Right renal cortex interstitium (tissue), 3 donors: Measurements from ENCODE around the gene PLEKHA6. TPM values are rescaled to one million over a fixed set of nuclear protein-coding genes. Genes with fewer than 3 reads are reported as not detected.
"Not testable (repeated sequence)": the region's sequence is repeated elsewhere in the genome, so short reads cannot be mapped to it uniquely, and the experiment has no call there.

Source experiments
- DNase-seq, 3 donors: peaks; one replicate each; pipeline ENCODE4 v3.0.0-alpha.2; 2013; ENCODE audit warnings: low read depth in 3 of 3, low spot score in 2 of 3
- polyA plus RNA-seq, 3 donors: library from polyadenylated mRNA; unstranded; fragments of 120-200 nt; gene quantifications; one replicate each; pipeline ENCODE4 v1.2.1, GENCODE V29; 2013; ENCODE audit not compliant: insufficient read length in 3 of 3

Gene PLEKHA6
- polyA plus RNA-seq, 3 donors: 37.8 to 45.2 (median 39.7) TPM

DNA sequence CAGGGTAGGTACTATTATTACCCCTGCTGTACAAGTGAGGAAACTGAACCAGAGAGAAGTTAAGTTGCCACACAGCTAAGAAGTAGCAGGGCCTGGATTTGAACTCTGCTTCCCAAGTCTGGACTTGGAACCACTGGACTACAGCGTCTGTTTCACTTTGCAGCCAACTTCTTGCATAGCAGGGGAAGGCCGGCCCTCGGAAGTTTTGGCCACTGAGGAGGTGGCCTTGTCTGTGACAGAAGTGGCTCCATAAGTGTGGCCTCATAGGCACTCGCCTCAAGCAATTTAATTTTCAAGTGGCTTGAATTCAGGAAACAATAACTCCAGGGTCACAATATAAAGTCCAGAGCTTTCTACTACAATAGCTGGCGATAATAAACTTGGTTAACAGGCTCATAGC, 41.4 kb downstream of the PLEKHA6 start:
- DNase-seq: no peak

DNA sequence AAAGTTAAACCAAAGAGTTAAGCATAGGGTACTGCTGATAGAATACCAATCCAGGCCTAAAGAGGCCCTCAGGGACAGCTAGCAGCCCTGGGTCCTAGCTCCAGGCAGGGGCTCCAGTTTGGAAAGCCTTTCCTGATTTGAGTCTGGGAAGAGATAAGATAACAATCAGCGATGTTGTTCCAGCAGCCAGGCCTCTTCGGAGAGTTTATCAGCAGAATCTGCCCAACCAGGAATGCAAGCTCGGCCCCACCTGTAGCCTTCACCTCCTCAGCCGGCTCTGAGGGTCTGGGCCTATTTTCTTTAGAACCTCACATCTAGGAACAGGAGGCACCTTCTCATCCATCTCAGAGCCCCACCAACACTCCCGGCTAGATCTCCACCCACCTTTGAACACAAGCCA, 42.6 kb downstream of the PLEKHA6 start:
- no peak for DNase-seq

DNA sequence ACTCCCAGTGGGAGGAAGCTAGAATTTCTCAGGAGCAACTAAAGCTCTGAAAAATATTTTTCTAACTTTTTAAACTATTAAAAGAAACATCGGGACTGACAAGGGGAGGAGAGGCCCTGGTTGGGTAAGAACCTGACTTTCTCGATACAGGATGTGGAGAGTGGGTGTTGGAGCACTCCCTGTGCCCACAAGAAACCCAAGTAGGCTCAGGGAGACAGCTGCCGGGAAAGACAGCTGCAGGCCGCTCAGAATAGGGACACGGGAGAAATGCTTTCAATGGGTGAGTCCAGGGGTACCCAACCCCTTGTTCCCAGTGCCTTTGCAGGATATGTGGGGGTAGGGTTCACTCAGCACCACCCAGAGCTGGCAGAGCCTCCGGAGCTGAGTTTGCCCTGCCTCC, 43.6 kb downstream of the PLEKHA6 start:
- no peak for DNase-seq

DNA sequence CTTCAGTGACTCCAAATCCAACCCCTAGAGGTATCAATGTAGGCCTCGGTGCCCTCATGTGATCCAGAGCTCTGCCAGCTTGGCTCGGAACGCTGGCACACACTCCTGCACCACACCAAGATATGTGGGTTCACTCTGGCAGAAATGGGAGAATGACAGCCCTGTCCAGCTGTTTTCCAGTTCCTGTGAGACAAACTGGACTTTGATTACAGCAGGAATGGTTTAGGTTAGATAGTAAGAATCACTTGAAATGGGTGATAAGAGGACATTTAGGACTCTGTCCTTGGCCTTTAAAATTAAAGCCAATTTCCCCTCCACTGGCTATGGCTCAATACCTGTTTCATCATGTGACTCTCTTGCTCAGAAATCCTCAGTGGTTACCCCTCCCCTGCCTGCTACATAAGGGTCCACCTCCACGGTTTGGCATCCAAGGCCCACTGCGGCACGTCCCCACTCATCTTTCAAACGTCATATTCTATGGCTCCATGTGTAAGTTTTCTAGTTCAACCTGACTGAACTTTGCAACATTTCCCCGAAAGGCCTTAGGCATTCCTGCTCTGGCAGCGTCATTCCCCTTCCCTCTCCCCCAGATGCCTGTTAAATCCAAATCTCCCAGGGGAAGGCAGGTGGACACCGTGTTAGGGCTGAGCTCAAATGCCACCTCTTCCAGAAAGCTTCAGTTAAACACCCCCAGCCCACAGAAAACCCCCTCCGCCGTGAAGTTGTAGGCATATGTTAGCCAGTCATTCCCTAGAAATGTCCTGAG, 44.7 kb downstream of the PLEKHA6 start:
- no peak for DNase-seq

DNA sequence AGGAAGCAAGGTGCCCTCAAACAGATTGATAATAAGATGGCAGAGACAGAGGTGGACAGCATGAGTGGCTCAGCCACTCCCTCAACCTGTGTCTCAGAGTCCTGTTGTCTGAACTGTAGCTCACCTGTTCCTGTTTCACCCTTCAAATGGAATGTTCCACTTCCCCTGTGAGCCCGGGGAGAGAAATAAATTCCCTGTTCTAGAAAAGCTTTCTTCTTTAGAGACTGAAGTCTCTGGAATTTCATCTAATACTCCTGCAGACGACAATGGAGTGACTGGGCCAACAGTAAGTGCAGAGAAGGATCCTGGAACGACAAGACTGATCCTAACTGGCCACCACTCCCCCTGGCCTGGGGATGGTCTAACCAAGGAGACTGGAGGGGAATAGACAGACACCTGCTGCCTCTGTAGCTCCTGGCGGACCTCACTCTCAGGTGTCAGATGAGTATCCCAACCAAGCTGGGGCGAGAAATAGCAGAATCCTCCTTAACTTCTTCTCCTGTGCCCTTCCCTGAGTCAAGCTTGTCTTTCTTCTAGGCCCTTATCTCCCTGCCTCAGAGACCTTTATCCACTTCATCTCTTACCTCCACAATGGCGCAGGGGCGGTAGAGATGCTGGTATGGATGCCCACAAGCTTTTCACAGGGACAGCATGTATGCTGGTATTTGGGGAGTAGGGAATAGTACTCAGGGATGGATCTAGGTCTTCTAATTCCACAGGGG, 45.4 kb downstream of the PLEKHA6 start:
- DNase-seq: no peak

DNA sequence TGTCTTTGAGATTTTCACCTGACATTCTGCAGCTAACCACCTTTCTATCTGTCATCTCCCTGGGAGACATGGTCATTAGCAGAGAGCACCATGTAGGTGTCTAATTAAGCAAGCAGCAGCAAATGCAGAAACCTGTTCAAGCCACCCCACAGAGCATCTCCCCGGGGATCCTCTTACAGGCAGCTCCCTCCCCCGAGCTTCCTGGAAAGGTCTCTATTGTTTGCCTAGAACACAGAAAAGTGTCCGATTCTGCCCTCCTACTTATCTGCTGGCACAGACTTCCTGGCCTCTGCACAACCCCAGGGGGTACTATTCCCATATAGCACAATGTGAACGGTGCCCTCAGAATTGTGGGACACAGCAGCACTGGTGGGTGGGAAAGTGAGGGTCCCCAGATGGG, 46.1 kb downstream of the PLEKHA6 start:
- DNase-seq: no peak

DNA sequence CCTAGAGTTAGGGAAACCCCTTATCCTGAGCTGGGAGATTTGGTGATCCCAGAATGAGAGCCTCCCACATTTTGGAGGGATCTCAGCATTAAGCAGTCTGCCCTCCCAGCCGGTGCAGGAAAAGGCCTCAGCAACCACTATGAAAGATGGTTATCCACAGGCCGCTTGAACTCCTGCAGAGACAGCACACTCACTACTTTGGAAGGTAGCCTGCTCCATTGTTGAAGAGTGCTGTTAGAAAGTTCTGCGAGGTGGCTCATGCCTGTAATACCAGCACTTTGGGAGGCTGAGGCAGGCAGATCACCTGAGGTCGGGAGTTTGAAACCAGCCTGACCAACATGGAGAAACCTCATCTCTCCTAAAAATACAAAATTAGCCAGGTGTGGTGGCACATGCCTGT, 48.8 kb downstream of the PLEKHA6 start:
- DNase-seq: not testable (repeated sequence)

DNA sequence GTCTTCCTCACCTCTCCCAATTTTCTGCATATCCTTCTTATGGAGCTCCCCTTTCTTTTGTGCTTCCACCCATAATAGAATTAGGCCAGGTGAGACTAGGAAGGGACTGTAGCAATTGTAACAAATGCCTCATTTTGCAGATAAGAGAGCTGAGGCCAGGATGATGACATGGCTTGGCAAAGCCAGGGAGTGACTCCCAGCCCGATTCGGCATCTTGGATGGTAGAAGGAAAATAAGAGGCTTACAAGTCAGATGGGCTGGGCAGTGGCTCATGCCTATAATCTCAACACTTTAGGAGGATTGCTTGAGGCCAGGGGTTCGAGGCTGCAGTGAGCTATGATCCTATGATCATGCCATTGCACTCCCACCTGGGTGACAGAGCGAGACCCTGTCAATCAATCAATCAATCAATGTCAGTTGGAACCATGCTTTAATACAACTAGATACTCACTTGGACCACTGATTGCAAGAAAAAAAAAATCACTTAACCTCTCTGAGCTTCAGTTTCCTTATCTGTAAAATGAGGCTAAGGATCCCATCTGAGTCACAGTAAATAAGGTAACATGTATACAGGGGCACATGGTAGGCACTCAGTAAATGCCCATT, 51.6 kb downstream of the PLEKHA6 start:
- DNase-seq: no peak

DNA sequence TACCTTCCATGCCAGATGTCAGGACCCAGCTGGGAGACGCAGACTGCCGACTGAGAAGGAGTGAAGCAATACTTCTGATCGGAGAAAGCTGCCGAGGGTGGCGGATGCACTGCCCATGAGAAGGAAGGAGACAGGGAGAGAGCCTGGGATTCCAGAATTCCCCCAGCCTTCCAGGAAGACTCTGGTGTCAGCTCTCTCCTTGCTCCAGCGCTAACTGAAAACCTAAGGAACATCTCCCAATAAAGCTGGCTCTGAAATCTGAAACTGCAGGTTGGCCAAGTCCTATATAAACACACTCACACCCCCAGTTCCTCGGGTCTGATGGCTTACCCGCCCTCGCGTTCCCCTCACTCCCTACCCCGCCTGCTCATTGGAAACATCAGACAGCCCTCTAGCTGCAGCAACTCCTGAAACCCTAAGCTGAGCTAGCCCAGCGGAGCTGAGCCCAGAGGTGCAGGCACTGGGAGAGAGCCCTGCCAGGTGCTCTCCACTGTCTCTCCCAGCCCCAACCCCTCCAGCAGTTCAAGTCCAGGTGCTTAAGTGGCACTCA, 52.3 kb downstream of the PLEKHA6 start:
- DNase-seq: no peak

DNA sequence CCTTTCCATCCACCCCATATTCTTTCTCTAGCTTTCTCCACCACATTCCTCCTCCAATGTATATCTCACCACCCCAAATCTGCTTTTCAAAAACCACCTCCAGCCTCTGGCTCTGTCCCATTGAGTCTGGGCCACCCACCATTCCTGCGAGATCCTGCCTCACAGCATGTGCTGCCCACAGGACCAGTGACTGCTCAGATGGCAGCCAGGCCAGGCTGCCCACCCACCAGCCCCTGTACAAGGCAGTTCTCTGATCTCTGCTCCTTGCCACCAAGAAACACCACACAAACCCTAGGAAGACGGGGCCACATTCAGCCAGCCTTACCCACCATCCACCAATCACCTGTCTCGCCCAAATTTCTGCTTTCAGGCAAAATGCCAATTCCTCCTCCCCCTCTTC, 53.7 kb downstream of the PLEKHA6 start:
- DNase-seq: no peak

DNA sequence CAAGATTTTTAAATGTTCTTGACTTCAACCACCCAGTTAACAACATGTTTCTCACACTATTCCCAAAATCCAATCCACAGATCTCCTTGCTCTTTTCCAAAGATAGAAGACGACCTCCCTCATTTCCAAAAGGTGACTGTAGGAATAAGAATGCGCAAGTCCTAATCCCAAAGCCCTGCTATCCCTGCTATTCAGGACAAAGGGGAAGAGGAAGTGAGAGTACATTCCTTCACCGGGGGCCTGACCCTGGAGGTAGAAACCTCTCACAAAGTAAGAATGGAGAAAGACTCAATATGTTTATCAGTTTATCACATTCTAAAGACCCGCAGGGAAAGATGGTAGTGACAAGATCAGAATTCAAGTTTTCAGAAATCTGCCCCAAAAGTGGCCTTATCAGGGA, 55.7 kb downstream of the PLEKHA6 start:
- DNase-seq: no peak

DNA sequence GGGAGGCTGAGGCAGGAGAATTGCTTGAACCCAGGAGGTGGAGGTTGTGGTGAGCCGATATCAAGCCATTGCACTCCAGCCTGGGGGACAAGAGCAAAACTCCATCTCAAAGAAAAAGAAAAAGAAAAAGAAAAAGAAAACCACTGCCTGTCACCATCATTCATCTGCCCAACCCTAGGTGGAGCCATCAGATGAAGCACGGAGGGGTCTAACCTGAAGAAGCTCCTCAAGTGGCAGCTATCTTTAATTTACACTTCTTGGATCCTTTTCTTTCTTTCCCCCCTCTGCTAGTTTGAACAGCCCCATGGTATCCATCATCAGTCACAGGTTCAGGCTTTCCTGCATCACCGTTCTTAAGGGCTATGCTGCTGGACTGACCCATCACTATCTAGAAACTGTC, 57.0 kb downstream of the PLEKHA6 start:
- DNase-seq: no peak

DNA sequence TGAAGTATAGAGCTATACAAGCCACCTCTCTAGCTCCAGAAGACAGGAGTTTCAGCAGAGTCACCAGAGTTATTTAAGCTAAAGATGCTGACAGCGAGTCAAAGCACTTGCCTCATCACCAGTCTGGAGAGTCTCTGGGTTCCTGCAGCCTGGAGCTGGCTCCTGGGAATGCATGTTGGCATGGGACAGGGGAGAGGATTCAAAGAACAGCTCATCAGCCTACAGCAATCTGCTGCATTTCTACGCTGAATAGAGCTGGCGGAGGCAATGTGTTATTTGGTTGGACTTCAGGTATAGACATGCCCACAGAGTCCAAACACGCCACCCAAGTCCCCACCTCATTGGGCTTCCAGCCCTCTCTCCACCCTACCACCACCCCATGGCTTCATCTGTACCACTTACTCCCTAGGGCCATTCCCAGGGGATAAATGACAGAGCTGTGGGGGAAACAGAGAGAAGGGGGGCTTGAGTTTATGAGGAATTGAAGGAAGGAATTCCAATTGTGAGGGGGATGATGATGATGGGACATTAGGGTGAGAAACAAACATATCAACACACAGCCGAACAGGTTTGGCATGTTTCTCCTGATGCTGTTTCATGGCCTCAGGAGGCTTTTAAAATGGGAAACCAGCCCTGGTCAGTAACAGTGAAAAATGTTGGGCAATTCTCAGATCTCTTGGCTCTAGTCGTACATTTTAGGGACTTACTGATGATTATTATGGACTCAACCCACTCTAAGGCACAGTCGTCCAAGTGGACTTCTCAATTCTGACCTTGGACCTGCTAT, 58.4 kb downstream of the PLEKHA6 start:
- DNase-seq: no peak

DNA sequence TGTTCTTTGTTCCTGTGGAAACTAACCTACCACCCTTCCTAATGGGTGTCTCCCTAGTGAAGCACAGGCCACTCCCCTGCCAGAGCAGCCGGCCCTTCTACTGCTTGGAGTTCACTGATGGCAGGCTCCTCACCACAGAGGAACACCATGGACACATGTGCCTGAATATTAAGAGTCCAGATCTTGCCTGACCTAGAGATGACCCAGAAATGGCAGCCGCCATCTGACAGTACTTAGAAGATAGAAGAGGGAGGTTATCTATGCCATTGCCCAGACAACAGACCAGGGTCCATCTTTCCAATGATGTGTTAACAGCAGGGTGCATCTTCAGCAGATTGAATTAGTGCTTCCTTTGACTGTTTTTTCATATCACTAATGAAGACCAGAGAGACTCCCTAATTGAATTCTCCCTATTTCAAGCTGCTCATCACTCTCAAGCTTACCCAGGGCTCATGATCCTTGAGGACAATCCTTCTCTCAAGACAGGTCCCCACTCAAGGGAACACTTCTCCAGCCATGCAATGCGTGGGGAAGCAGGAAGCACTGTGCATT, 59.8 kb downstream of the PLEKHA6 start:
- DNase-seq: no peak

DNA sequence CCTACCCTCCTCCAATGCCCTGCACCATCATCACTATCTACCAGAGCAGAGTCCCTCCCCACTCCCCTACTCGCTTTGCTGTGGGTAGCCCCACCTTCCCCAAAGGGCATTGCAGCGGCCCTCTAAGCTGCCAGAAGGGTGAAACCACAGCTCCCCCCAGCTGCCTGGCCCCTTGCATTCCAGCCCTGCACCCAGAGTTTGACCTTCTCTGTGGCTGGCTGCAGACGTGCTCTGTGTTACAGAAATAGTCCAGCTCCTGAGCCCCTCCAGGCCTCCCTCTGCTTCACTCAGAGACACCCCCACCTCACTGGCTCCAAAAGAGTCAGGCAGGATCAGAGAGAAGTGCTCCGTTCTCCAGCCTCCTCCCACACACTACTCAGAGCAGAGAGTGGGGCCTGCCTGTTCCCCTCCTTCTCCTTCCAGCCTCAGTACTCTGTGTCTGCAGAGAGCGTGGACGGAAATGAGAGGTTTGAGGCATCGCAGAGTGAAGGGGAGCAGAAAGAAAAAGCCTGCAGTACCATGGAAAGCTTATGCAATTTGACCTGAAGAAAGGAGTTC, 63.2 kb downstream of the PLEKHA6 start:
- no peak for DNase-seq

DNA sequence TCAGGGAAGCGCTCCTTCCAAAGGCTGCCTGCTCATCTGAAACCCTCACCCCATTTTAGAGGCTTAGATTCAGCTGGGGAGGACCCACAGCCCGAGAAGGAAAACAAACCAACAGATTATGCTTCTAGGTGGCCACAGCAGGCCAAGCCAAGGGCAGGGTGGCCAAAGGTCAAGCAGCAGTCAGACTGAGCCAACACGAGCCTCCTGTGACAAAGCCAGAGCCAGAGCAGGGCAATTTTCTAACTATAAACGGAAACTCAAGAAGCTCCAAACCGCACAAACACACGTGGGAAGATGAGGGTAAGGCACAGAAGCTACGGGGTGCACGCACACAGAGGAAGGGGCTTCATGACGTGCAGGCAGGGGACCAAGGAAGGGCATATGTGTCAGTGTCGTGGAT, 64.1 kb downstream of the PLEKHA6 start:
- no peak for DNase-seq

DNA sequence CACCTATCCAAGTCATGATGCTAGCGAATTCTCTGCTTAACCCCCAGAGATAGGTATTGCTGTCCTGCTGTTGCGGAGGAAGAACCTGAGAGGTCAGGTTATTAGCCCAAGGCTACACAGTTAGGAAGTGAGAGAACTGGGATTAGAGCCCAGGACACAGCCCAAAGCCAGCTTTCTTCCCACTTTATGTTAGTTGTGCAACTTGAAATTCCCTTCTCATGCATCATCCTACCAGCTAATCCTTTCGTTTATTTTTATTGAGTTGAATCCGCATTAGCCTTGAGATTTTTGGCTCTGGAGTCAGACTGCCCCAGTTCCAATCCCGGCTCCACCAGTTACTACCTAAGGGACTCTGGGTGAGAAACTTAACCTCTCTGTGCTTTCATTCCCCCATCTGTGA, 65.4 kb downstream of the PLEKHA6 start:
- DNase-seq: no peak

DNA sequence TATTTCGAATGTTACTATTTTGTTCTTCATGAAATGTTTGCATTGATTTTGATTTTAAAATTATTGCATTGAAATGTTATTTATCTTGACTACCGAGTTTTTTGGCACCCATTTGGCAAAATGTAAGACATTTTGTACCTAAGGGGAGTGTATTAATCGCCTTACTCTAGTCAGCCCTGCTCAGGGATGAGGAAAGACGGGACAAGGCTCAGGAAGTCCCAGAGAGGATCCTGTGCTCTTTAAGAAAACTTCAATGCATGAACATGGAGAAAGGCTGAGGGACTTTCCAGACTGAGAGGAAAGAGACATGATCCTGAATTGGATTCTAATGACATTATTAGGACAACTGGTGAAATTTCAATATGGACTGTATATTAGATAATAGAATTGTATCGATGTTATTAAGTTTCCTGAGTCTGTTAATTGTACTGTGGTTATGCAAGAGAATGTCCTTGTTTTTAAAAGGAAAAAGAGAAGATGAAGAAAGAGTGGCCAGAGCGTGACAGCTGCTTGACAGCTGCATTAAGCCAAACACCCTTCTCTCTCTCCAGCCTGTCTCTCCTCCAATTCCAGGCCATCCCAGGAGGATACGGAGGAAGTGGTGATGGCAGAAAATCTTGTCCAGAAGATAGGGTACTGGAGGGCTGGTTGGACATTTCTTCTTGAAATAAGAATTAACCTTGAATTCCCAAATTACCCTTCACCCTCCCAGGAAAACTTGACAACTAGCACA, 66.0 kb downstream of the PLEKHA6 start:
- DNase-seq: no peak

DNA sequence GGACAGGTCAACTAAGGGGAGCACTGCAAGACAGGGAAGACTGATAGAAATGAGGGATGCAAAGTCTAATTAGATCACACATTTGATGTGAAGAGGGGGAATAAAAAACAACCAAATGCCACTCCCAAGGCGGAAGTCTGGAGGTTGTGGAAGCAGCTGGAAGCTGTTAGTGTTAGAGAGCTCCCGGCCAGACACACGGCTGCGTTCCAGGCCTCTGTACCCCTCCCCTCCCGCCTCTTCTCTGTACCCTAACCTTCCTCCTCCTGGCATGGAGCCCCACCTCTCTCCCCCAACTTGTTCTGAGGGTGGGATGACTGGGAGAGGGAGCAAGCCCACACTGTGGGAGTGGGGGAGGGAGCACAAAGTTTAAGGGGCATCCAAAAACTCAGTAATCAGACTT, 67.0 kb downstream of the PLEKHA6 start:
- no peak for DNase-seq

DNA sequence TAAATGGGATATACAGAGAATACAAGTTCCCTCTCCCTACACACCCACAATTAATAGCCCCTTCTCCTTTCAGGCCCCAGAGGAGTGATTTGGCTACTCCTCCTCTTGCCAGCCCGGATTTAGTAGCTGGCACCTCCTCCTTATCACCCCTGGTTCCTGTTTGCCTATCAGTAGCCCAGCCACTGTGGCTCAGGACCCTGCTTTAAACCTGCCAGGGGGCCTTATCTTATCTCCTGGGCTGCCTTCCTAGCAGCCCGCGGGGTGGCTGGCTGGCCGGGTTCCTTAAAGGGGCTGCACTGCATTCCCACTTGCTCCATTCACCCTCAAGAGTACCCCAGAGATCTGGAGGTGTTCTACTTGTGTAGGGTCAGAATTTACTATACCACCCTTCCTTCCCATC, 70.4 kb downstream of the PLEKHA6 start:
- DNase-seq: no peak
